ENCODE data around the gene URAD. TPM values are rescaled to one million over a fixed set of nuclear protein-coding genes. Genes with fewer than 3 reads are reported as not detected.
A peak's percentile ranks its signal among the peaks of the same experiment; 100 is the strongest.

Gene URAD
- total RNA-seq, 1 donor from 2014 or later, result not detected

DNA sequence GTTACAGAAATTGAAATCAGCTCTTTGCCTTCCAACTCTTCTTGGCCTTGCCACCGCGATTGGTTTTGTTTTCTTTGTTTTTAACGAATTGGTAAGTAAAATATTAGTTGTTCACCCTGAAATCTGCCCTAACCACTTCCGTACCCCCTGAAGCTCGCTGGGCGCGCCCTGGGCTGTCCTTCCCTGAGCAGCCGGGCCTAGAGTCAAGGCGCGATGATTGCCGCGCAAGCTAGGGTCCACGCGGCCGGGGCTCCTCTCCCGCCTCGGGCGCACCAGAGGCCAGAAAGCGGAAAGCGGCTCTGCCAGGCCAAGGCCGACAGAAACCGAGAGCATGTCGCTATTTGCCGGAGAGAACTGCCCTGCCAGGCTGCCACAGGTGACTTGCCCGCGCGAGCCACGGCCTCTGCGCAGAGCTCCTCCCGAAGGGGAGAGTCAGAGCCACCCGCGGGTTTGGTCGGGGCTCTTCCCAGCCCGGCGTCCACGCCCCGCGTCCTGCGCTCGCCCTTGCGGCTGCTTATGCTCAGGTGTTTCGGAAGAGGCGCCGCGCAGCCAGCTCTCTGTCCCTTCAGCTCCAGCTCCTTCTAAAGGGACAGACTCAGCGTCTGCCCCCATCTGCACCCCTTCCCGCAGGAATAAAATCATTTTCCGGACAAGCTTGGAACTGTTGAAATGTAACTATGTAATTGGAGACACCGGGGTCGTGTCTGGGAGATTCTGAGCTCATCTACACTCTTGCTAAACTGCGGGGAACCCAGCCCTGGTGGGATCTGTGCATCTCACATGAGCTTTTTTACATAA is 12.7 kb downstream of the URAD start:
- DNase-seq (ENCODE audit: low read depth) (no peak), FAIRE-seq (no peak)
- Histone ChIP-seq H3K27me3 (ENCODE audit: insufficient read depth, low read length) (peaks cover 88% of the 10 kb centered on the region), H3K4me1 (ENCODE audit: insufficient read depth, low read length) (no peaks in the 10 kb centered on the region), H3K9ac (ENCODE audit: low read length) (no peak overlapping the region), H3K9me3 (ENCODE audit: insufficient read depth, low read depth, low read length) (no peaks in the 10 kb centered on the region), H3K79me2 (ENCODE audit: insufficient read depth, low read length) (no peaks in the 10 kb centered on the region), H2AFZ (ENCODE audit: low read depth, low read length) (no peak overlapping the region), H4K20me1 (ENCODE audit: insufficient read depth, low read length) (no peaks in the 10 kb centered on the region), H3K27ac (ENCODE audit: low read depth, low read length) (no peak overlapping the region), H3K36me3 (ENCODE audit: insufficient read depth, low read length) (no peaks in the 10 kb centered on the region), H3K4me2 (ENCODE audit: low read length) (no peak overlapping the region), H3K4me3 (ENCODE audit: insufficient read depth, low read depth, low read length) (no peak overlapping the region)
- peaks cover 2% of the 10 kb centered on the region for H3K4me1 Mint-ChIP-seq (ENCODE audit: low read depth, unreplicated experiment)
- H3K27me3 Mint-ChIP-seq (ENCODE audit: low read depth, unreplicated experiment), result peaks cover 86% of the 10 kb centered on the region
- no peak overlapping the region for H3K27ac Mint-ChIP-seq (ENCODE audit: unreplicated experiment)
- H3K9me3 Mint-ChIP-seq (ENCODE audit: unreplicated experiment), result peaks cover 22% of the 10 kb centered on the region
- no peak overlapping the region for H3K4me3 Mint-ChIP-seq (ENCODE audit: unreplicated experiment)
- TF ChIP-seq, protein P1, sequence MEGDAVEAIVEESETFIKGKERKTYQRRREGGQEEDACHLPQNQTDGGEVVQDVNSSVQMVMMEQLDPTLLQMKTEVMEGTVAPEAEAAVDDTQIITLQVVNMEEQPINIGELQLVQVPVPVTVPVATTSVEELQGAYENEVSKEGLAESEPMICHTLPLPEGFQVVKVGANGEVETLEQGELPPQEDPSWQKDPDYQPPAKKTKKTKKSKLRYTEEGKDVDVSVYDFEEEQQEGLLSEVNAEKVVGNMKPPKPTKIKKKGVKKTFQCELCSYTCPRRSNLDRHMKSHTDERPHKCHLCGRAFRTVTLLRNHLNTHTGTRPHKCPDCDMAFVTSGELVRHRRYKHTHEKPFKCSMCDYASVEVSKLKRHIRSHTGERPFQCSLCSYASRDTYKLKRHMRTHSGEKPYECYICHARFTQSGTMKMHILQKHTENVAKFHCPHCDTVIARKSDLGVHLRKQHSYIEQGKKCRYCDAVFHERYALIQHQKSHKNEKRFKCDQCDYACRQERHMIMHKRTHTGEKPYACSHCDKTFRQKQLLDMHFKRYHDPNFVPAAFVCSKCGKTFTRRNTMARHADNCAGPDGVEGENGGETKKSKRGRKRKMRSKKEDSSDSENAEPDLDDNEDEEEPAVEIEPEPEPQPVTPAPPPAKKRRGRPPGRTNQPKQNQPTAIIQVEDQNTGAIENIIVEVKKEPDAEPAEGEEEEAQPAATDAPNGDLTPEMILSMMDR (IDR thresholded peaks at IDR 0.05; ENCODE audit: insufficient read depth, low read depth, low read length), result no peak
- peak; percentile 97 for TF ChIP-seq EZH2 (IDR thresholded peaks at IDR 0.05; ENCODE audit: insufficient read depth, low read length)
- H3K36me3 Mint-ChIP-seq (ENCODE audit: low read depth, unreplicated experiment), result peaks cover under 1% of the 10 kb centered on the region

DNA sequence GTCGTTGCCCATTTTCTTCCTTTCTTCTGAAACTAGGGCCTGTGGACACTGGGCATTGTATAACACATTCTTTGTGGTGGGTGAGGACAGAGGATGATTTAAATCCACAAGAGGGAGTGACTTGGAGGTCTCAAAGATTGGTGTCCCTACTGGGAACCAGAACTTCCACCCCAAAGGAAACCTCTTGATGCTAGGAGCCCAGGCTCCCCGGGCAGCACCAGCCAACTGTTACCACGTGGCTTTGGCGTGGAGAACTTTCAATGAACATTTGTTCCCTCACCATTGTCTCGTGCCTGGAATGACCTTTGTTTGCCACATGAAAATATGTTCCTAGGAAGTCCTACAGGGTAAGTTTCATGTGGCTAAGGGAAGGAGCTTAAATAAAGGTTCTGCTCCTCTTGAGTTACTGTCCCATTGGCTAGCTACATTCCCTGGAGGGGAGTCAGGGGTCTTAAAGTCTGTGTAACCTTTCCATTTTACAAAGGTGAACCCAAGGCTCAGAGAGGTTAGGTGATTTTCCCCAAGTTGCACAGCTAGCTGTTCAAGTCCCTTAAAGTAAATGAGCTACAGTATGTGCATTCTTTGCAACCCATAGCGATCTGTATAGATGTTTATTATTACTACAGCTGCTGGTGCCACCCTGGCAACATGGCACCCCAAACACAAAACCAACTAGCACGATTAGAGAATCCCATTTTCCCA is 14.4 kb downstream of the URAD start:
- FAIRE-seq (no peak), DNase-seq (ENCODE audit: low read depth) (no peak)
- Mint-ChIP-seq H3K4me3 (ENCODE audit: unreplicated experiment) (no peak overlapping the region), H3K36me3 (ENCODE audit: low read depth, unreplicated experiment) (peaks cover 3% of the 10 kb centered on the region), H3K9me3 (ENCODE audit: unreplicated experiment) (peaks cover 24% of the 10 kb centered on the region), H3K4me1 (ENCODE audit: low read depth, unreplicated experiment) (peaks cover 3% of the 10 kb centered on the region), H3K27me3 (ENCODE audit: low read depth, unreplicated experiment) (peaks cover 86% of the 10 kb centered on the region), H3K27ac (ENCODE audit: unreplicated experiment) (no peak overlapping the region)
- Histone ChIP-seq H3K4me3 (ENCODE audit: insufficient read depth, low read depth, low read length) (no peak overlapping the region), H3K27me3 (ENCODE audit: insufficient read depth, low read length) (peaks cover 87% of the 10 kb centered on the region), H3K4me1 (ENCODE audit: insufficient read depth, low read length) (no peaks in the 10 kb centered on the region), H4K20me1 (ENCODE audit: insufficient read depth, low read length) (no peaks in the 10 kb centered on the region), H2AFZ (ENCODE audit: low read depth, low read length) (no peak overlapping the region), H3K9me3 (ENCODE audit: insufficient read depth, low read depth, low read length) (no peaks in the 10 kb centered on the region), H3K36me3 (ENCODE audit: insufficient read depth, low read length) (no peaks in the 10 kb centered on the region), H3K27ac (ENCODE audit: low read depth, low read length) (no peak overlapping the region), H3K4me2 (ENCODE audit: low read length) (no peak overlapping the region), H3K9ac (ENCODE audit: low read length) (no peak overlapping the region), H3K79me2 (ENCODE audit: insufficient read depth, low read length) (no peaks in the 10 kb centered on the region)
- TF ChIP-seq EZH2 (IDR thresholded peaks at IDR 0.05; ENCODE audit: insufficient read depth, low read length), result no peak
- TF ChIP-seq, protein P1 (IDR thresholded peaks at IDR 0.05; ENCODE audit: insufficient read depth, low read depth, low read length), result no peak
